ENCODE data around the gene UGT1A8.

UGT1A8 gene

DNA sequence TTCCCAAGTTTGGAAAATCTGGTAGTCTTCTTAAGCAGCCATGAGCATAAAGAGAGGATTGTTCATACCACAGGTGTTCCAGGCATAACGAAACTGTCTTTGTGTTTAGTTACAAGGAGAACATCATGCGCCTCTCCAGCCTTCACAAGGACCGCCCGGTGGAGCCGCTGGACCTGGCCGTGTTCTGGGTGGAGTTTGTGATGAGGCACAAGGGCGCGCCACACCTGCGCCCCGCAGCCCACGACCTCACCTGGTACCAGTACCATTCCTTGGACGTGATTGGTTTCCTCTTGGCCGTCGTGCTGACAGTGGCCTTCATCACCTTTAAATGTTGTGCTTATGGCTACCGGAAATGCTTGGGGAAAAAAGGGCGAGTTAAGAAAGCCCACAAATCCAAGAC lies 154.7 kb downstream of the UGT1A8 start:
- no peak for DNase-seq

- no peak for DNase-seq
Observed at GRCh38 chr2:233772583-233772982, 155.2 kb downstream of the UGT1A8 start.

DNA sequence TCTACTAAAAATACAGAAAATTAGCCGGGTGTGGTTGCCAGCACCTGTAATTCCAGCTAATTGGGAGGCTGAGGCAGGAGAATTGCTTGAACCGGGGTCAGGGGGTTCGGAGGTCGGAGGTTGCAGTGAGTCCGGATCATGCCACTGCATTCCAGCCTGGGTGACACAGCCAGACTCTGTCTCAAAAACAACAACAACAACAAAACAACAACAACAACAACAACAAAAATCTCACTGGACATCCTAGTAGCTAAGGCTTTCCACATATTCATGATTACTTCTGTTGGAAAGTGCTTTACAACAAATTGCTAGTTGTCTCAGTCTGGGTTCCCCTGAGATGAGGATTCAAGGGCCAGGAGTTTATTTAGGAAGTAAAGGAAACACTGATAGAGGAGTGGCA lies 156.4 kb downstream of the UGT1A8 start:
- DNase-seq: no peak

DNA sequence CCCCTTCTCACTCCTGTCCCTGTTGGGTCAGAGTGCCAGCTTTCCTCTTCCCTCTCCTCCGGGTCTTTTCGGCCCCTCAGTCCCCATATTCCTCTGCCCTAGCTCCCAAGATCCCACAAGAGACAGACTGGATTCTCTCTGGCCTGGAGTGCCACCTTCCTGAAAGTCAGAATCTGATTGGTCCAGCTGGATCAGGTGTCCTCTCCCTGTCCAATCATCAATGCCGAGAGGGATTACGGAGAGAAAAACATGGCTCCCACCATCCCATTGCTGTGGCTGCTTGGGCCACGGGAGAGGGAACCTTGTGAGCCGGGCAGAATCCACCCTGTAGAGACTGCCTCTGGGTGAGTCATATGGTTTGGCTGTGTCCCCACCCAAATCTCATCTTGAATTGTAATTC lies 158.0 kb downstream of the UGT1A8 start:
- DNase-seq: no peak

DNA sequence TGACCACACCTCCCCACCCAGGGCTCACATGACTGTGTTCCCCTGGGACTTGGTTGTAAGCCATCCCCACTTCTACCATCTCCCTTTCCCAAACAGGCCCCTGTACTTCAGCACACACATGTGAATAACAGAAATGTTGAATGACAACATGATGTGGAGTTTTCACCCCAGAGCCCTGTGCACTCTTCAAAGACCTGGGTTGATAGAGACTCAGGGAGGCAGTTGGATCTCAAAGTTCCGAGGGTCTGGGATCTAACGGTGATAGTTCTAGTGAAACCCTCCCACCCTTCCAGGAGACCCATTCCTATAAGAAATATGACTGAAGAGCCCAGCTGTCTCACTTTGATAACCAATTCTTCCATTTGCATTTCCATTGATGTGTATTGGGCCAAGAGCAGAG lies 160.6 kb downstream of the UGT1A8 start, which contains the start of gene MROH2A:
TSS of gene MROH2A (plus strand) at position 301 of the 400 bp plus-strand sequence. CDS start 1,029 bp downstream, outside the sequence.
- DNase-seq: no peak

DNA sequence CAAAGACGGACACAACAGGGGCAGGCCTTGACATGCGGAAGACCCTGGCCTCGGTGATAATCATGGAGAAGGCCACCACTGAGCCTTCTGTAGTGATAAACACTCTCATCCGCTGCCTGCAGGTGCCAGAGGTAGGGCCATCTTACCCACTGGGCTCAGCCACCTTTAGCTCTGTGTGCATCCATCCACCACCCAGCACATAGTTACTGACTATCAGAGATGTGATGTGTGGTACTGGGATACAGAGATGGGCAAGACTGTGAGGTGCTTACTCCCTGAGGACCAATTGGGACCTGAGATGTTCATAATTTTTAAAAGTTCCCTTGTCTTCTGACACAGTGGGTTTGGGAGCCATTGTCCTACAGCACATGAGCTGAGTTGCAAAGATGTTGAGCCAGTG lies 162.3 kb downstream of the UGT1A8 start:
- no peak for DNase-seq

GRCh38 chr2:233780771-233781170 lies 163.3 kb downstream of the UGT1A8 start:
- no peak for DNase-seq

DNA sequence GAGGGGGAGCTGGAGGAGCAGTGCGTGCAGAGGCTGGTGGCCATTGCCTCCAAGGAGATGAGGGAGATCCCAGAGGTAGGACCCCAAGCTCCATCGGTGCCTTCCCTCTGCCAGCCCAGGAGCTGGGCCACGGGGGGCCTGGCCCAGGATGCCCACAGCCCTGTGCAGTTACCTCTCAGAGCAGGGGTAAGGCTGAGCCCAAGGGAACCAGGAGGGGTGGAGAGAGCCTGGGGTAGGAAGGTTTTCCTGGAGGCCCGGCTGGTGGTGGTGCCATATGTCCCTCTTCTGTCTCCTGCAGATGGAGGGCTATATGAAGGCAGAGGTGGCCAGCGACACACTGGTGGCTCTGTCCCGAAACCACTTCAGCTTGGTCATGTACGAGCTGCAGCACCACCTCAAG lies 172.1 kb downstream of the UGT1A8 start:
- no peak for DNase-seq

GRCh38 chr2:233791151-233791882 lies 173.9 kb downstream of the UGT1A8 start:
- no peak for DNase-seq

GRCh38 chr2:233791883-233792329 lies 174.5 kb downstream of the UGT1A8 start:
- peak; percentile 54 for DNase-seq

GRCh38 chr2:233792720-233793119 lies 175.3 kb downstream of the UGT1A8 start:
- no peak for DNase-seq

GRCh38 chr2:233793465-233794127 lies 176.2 kb downstream of the UGT1A8 start:
- DNase-seq: peak; percentile 49

DNA sequence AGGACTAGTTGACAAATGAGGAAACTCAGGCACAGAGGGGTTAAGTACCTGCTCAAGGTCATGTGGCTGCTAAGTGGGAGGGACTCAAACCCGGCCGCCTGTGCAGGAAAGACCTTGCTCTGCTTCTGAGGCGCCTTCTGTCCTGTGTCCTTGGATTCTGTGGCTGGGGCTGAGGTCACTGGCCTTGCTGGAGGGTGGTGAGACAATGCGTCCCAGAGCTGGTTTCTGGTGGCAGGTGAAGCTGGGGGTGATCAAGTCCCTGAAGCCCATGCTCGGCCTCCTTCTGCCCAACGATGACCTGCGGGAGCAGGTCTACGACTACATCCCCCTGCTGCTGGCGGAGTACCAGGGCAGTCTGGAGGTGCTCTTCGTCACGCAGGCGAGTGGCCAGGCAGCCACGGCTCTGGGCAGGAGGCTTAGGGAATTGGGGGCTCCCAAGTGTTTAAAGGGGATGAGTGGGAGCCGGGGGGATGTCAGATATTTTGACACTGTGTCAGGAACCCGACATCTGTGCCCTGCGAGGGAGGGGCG lies 176.8 kb downstream of the UGT1A8 start:
- peak; percentile 57 for DNase-seq

DNA sequence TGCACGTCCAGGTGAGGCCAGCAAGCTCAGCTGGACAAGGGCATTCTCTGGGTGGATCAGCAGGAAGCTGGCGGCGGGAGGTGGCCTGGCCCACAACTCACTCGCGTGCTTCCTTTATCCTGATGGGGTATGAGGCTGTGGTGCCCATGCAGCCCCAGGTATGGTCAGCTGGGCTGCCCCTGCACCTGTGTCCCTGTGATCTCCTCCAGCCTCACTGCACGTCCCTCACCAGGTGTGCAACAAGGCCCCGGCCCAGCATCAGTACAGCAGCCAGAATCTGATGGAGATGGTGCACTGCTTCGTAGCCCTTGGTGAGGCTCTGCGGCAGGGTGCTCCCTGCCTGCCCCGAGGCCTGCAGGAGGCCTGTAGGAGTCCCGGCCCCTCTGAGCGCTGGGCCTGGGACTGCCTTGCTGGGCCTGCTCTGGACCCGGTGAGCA lies 178.3 kb downstream of the UGT1A8 start:
- no peak for DNase-seq

DNA sequence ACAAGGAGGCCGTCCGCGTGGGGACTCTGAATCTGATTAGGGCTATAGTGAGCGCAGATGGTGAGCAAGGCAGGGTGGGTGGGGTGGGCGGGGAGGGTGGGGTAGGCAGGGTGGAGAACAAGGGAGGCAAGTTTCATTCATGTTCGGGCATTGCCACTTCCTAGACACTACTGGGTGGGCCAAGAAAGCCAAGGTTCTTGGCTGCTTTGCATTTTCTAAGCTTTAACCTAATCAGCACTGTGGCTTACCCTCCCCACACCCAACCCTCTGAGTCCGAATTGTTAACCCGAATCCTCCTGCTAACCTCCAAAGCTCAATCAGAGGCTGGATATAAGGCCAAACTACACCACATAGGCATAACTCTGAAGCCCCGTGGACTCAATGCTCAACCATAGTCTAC lies 178.8 kb downstream of the UGT1A8 start:
- no peak for DNase-seq

DNA sequence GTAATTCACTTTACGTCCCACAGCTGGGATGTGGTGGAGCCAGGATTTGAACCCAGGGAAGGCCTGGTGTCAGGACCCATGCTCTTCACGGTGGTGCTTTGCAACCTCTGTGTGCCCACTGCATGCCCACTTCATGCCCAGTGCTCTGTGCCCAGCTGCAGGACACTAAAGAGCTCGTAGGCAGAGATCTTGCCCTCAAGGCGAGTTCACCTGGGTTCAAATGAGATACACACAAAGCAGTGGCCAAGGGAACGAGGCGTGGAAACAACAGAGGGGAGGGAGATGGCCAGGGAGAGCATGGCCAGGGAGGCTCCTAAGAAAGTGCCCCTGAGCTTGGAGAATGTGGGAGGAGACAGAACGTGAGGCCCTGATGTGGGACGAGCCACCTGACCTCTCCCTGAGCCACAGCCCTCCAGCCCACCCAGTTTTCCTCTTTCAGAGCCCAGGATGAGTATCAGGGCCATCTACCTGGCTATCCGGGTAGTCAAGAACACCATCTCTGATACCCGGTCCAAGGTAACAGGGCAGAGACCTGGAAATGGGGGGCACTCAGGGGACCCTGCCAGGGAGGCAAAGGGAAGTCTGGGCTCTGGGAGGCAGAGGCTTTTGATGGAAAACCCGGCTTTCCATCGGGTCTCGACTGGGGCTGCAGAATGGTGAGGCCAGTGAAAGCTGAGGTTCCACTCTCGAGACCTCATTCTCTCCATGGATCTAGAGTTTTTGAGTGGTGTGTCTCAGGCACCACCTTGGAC lies 181.1 kb downstream of the UGT1A8 start:
- DNase-seq: no peak

- DNase-seq: peak; percentile 53
Observed at GRCh38 chr2:233799087-233799665, 181.7 kb downstream of the UGT1A8 start.

DNA sequence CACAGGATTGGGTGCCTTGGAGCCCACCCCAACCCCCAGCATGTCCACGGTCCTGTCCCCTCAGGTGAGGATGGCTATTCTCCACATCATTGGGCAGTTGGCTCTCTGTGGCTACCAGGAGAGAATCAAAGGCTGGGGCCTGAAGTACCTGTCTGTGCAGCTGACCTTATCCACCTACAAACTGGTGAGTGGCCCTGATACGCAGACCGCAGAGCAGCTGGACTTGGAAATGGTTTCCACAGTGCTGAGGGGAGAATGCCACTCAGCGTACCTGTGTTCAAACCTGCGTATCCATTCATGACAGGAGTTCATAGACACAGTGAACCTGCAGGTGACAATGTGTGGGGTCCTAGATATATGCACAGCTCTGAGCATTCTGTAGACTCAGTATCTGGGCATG lies 182.3 kb downstream of the UGT1A8 start:
- peak; percentile 41 for DNase-seq

- DNase-seq: no peak
Observed at GRCh38 chr2:233800208-233800607, 182.8 kb downstream of the UGT1A8 start.

- DNase-seq: peak; percentile 55
Observed at GRCh38 chr2:233801357-233802131, 184.1 kb downstream of the UGT1A8 start.

- no peak for DNase-seq
Observed at GRCh38 chr2:233802132-233802815, 184.8 kb downstream of the UGT1A8 start.
